HG03520 (cell line): ENCODE measurements around the gene ARHGEF6.

Experiments
- ATAC-seq: cut with Tn5 transposase; IDR thresholded peaks from one replicate; pipeline ENCODE4 v1.9.1; 2021; ENCODE audit warnings: mild to moderate bottlenecking, moderate library complexity; ENCODE audit not compliant: unreplicated experiment

The ARHGEF6 gene

GRCh38 chrX:136697156-136697555 lies 83.6 kb downstream of the ARHGEF6 start:
- no peak for ATAC-seq

GRCh38 chrX:136694431-136695087 lies 86.2 kb downstream of the ARHGEF6 start:
- ATAC-seq, result peak; percentile 82

- no peak for ATAC-seq
Observed at GRCh38 chrX:136692271-136692670, 88.5 kb downstream of the ARHGEF6 start.

- ATAC-seq, result no peak
Observed at GRCh38 chrX:136691028-136691809, 89.5 kb downstream of the ARHGEF6 start.

- no peak for ATAC-seq
Observed at GRCh38 chrX:136689436-136689835, 91.3 kb downstream of the ARHGEF6 start.

- ATAC-seq, result no peak
Observed at GRCh38 chrX:136687457-136687856, 93.3 kb downstream of the ARHGEF6 start.

- ATAC-seq, result no peak
Observed at GRCh38 chrX:136684120-136684519, 96.6 kb downstream of the ARHGEF6 start.

- no peak for ATAC-seq
Observed at GRCh38 chrX:136679531-136679930, 101.2 kb downstream of the ARHGEF6 start.

- ATAC-seq, result no peak
Observed at GRCh38 chrX:136674270-136674985, 106.3 kb downstream of the ARHGEF6 start.

GRCh38 chrX:136671006-136671610 lies 109.6 kb downstream of the ARHGEF6 start:
- peak; percentile 45 for ATAC-seq

GRCh38 chrX:136667446-136668168 lies 113.1 kb downstream of the ARHGEF6 start:
- no peak for ATAC-seq

- peak; percentile 41 for ATAC-seq
Observed at GRCh38 chrX:136666088-136666487, 114.6 kb downstream of the ARHGEF6 start.

- ATAC-seq, result peak; percentile 56
Observed at GRCh38 chrX:136665258-136665900, 115.4 kb downstream of the ARHGEF6 start.

GRCh38 chrX:136662976-136663375 lies 117.8 kb downstream of the ARHGEF6 start:
- ATAC-seq, result no peak

GRCh38 chrX:136662104-136662503 lies 118.6 kb downstream of the ARHGEF6 start:
- no peak for ATAC-seq

GRCh38 chrX:136660896-136661295 lies 119.8 kb downstream of the ARHGEF6 start:
- ATAC-seq, result no peak

GRCh38 chrX:136659174-136659573 lies 121.6 kb downstream of the ARHGEF6 start:
- no peak for ATAC-seq

- no peak for ATAC-seq
Observed at GRCh38 chrX:136658151-136658550, 122.6 kb downstream of the ARHGEF6 start.

GRCh38 chrX:136656361-136656964 lies 124.3 kb downstream of the ARHGEF6 start:
- no peak for ATAC-seq
